Caki2 (cell line): Measurements from ENCODE around the gene NECTIN4. TPM values are rescaled to one million over a fixed set of nuclear protein-coding genes. Genes with fewer than 3 reads are reported as not detected.
A peak's percentile ranks its signal among the peaks of the same experiment; 100 is the strongest.
"Not testable (repeated sequence)": the region's sequence is repeated elsewhere in the genome, so short reads cannot be mapped to it uniquely, and the experiment has no call there.

Experiments
- DNase-seq: peaks from one replicate; pipeline ENCODE4 v3.0.0-alpha.2; 2015; ENCODE audit warnings: low read depth
- in situ Hi-C: cut with HindIII; loops from 2 replicates; pipeline ENCODE4 v1.10.0; 2016; ENCODE audit warnings: low sequenced_read_pairs, low pct_unique_long_range_greater_than_20kb, mixed read lengths
- total RNA-seq: library from RNA; depleted of rRNA; stranded (reverse); fragments of >200 nt; shearing (Covaris generic); gene quantifications from 2 replicates; pipeline ENCODE4 v1.2.3, GENCODE V29; 2014; ENCODE audit warnings: low replicate concordance

NECTIN4 gene
- total RNA-seq, 1 experiment from 2014 or later, result 0.88 TPM

DNA sequence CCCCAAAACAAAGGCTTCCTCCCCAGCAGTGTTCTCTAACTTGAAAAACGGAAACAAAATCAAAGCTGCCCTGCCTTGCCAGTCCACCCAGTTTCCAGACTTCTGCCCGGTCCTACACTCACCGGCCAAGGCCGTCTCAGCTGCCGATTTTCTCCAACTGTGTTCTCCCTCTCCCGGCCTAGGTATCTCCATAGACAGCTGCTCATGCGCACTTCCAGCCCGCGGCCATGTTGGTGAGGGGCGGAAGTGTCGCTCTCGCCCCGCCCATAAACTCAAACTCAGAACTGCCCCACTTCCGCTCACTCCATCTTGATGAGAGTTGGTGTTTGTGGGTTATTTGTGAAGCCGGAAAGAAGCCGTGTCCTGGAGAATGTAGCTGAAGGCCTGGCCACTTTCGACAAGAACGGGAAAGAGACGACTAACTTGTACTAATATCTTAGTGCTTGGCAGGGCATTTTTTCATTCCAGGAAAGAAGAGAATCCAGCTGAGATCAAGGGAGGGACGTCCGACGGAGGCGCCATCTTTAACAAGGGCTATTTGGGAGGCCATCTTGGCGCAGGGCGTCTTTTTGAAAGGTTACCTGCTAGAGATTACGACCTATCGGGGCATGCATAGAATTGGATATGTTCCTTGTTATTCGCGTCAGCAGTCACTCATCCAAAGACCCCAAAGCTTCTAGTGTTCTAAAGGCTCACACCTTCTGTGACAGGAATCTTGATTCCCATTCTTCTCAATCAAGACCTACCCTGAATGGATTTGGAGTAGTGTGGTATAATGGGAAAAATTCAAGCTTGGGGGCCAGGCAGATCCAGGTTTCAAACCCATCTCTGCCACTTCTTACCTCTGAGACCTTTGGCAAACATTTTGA, 43.4 kb downstream of the NECTIN4 start, which contains the start of gene USF1:
USF1 (minus strand) TSS at position 242 of the 869 bp plus-strand sequence. CDS start 2,702 bp downstream, outside the sequence.
- peak; percentile 95 for DNase-seq
- in situ Hi-C loops, result loop anchor here (10.0 kb wide), 1 partner anchor 49 kb away; the partner anchor contains the start of gene KLHDC9

GRCh38 chr1:161044908-161045735, 44.2 kb downstream of the NECTIN4 start:
- peak; percentile 61 for DNase-seq
- in situ Hi-C loops, result loop anchor here (10.0 kb wide), 1 partner anchor 50 kb away; the partner anchor contains the start of gene KLHDC9

- in situ Hi-C loops, result loop anchor here (10.0 kb wide), 1 partner anchor 50 kb away; the partner anchor contains the start of gene KLHDC9
- no peak for DNase-seq
These were observed 44.8 kb downstream of the NECTIN4 start for GRCh38 chr1:161044535-161044907.

GRCh38 chr1:161039546-161039945, 49.8 kb downstream of the NECTIN4 start:
- in situ Hi-C loops, result no loop called here

DNA sequence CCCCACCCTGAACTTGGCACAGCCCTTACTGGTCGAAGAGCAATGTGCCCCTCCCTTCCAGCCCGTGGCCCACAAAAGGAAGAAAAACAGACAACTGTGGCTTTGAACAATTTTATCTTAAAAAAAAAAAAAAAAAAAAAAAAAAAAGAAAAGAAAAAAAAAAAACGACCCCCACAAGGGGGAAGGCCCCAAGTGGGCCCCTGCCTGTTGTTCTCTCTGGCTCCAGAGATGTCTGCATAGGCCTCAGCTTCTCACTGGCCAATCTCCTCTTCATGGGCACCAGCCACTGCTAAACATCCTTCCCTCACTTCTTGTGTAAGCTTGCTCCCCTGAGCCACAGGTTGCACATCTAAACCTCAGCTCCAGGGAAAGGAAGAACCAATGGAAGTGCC, 50.2 kb downstream of the NECTIN4 start:
- in situ Hi-C loops, result no loop called here
- no peak for DNase-seq

More at GRCh38 chr1:161039546-161039945, 49.8 kb downstream of the NECTIN4 start:
- DNase-seq, result no peak

GRCh38 chr1:161038523-161039153, 50.7 kb downstream of the NECTIN4 start, which contains the start of gene TSTD1:
TSS of gene TSTD1 (minus strand) at chr1:161038964. CDS start at chr1:161038889, 75 bp downstream.
- DNase-seq, result peak; percentile 65
- in situ Hi-C loops, result no loop called here

DNA sequence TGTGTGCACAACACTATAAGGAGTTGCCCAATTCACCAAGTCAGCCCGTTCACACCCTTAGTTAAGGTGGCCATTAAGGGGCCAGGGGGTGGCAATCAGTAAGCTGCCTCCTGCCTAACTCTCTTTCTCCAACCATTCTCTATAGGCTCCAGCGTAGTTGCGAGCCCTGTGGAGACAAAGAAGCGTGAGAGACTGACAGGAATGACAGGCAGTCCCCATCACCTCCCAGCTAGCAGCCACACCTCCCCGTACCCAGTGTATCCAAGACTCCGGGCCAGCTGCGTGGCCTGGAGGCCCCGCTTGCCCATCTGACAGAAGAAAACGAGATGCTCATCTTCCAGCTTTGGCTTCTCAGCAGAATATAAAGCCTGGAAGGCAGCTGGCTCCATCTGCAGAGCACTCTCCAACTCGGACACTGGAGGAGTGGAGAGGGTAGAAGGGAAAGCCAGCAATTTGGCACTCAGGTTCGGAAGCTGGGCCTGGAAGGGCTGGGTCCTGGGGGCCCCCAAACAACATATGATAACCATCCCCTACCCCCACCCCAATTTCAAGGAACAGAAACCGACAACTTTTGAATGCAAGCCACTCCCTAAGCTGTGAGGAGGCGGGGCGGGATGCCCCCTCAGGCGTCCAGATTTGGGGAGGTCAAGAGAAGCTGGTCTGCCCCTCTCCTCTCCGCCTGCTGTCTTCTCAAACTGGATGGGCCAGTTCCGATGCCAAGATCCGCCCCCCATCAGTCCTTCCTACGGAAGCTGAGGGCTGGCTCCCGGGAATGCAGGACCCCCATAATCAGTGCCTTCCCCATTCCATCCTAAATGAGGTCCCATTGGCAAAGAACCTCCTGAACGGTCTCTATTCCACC, 51.5 kb downstream of the NECTIN4 start:
- DNase-seq, result no peak
- in situ Hi-C loops, result no loop called here

DNA sequence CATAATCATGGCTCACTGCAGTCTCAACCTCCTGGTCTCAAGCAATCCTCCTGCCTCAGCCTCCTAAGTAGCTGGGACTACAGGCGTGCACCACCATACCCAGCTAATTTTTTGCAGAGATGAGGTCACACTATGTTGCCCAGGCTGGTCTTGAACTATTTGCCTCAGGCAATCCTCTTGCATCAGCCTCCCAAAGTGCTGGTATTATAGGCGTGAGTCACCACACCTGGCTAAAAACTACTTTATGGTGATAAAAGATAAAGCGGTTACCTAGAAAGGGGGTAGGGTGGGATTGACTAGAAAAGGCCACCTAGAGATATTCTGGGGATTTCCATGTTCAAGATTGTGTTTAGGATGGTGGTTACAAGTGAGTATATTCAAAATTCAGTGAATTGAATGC, 55.6 kb downstream of the NECTIN4 start:
- in situ Hi-C loops, result no loop called here
- no peak for DNase-seq

DNA sequence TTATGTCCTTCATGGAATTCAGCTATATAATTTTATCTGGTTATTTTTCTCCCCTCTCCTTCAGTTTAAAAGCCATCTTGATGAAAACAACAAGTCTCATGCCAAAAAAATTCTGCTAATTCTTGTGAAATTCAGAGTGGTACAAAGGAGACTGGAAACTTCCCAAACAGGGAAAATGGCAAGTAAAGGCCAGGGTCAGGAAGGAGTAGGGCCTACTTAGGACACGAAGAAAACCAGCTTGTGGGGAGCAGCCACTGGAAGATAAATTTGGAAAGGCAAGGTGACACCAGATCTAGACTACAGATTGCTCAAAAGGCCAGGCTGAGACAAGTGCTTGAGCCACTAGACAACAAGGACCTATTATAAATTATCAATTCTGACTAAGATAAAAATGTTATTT, 56.9 kb downstream of the NECTIN4 start:
- no peak for DNase-seq
- in situ Hi-C loops, result no loop called here

DNA sequence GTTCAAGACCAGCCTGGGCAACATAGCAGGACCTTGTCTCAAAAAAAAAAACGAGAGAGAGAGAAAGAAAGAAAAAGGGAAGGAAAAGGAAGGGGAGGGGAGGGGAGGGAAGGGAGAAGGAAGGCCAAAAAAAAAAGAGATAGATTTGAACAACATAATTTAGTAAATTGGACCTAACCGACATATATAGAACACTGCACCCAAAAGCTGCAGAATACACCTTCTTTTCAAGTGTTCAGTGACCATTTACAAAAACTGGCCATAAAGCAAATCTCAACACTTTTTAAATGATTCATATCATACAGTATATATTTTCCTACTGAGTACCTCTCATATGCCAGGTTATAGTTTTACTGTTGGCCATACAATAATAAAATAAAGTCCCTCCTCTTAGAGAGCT, 57.5 kb downstream of the NECTIN4 start:
- DNase-seq, result no peak
- in situ Hi-C loops, result no loop called here

DNA sequence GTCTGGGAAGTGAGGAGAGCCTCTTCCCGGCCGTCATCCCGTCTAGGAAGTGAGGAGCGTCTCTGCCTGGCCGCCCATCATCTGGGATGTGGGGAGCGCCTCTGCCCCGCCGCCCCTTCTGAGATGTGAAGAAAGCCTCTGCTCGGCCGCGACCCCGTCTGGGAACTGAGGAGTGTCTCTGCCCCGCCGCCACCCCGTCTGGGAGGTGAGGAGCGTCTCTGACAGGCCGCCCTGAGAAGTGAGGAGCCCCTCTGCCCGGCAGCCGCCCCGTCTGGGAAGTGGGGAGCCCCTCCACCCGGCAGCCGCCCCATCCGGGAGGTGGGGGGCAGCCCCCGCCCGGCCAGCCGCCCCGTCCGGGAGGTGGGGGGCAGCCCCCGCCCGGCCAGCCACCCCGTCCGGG, 59.9 kb downstream of the NECTIN4 start:
- DNase-seq, in situ Hi-C loops: not testable (repeated sequence)

DNA sequence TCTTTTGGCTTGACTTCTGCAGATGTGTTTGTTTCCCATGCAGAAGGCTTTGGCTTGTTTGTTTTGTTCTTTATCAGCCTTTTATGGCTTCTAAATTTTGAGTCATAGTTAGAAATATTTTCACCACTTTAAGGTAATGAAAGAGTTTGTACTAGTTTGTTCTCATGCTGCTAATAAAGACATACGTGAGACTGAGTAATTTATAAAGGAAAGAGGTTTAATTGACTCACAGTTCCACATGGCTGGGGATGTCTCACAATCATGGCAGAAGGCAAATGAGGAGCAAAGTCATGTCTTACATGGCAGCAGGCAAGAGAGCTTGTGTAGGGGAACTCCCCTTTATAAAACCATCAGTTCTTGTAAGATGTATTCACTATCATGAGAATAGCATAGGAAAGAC, 62.4 kb downstream of the NECTIN4 start:
- DNase-seq, in situ Hi-C loops: not testable (repeated sequence)

DNA sequence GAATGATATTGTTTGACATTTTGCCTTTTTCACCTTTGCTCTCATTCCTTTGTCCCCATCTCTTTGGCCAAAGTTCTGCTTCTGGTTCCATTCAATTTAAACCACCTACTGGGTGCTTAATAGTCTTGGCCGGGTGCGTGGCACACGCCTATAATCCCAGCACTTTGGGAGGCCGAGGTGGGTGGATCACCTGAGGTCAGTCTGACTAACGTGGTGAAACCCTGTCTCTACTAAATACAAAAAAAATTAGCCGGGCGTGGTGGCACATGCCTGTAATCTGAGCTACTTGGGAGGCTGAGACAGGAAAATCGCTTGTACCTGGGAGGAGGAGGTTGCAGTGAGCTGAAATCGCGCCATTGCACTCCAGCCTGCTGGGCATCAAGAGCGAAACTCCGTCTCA, 66.9 kb downstream of the NECTIN4 start:
- in situ Hi-C loops, DNase-seq: not testable (repeated sequence)

DNA sequence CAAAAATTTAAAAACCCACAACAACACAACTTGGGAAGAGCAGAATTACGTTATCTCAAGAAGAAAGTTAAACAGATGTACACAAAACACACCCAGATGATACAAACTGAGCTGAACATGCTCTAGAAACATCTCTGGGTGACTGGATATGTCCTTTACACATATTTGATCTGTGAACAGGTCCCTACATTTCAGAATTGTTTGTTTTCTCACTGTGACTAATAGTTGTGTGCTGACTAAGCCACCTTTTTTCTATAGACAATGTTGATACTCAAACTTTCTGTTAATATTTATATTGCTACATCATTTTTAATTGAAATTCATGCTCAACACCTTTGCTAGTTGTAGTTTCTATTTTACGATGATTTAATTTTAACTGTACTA, 67.4 kb downstream of the NECTIN4 start:
- DNase-seq, result no peak
- in situ Hi-C loops, result no loop called here

DNA sequence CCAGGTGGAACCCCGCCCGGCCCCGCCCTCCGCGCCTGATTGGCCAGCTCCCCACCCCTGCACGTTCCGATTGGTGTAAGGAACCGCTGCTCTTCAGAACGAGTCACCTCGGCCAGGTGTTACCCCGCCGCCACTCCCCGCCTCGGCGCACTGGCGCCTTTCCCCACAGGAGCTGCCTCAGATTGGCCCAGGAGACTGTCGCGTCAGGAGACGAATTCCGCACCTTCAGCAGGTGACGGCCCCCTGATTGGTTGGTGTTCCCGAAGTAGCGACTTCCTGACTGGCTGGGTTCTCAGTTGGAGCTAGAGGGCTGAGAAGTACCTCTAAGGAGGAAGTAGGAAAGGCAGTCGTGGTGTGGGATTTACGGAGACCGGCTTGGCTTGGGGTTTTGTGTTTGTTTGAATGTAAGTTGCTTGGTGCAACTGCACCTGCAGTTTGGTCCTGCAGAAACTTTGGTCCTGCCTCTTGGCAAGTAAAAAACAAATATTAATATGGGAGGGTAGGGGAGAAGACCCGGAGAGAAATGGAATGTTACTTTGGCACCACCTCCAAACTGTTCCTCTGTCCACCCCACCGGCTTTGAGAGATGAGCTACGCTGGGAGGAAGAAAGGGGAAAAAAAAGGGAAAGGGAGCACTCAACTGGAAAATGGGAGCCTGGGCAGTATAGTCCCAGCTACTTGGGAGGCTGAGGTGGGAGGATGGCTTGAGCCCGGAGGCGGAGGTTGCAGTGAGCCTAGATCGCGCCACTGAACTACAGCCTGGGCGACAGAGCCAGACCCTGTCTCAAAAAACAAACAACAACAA, 68.0 kb downstream of the NECTIN4 start:
- DNase-seq, result peak; percentile 75
- in situ Hi-C loops, result no loop called here
